SU-DHL-6 (cell line): ENCODE results near the gene FGD5.

Source experiments
- H2AFZ ChIP-seq: fragments of 200-600 bp; sonication (generic); 2 replicates; pipeline ENCODE4 v1.6.1; 2014; ENCODE audit warnings: low read depth, mild to moderate bottlenecking, moderate library complexity, mixed read lengths, antibody characterized with exemption, low read length; ENCODE audit not compliant: severe bottlenecking
- H3F3A ChIP-seq: fragments of 200-600 bp; shearing (Covaris generic); 2 replicates; pipeline ENCODE4 v1.6.0; 2016; ENCODE audit warnings: antibody characterized with exemption, mild to moderate bottlenecking; ENCODE audit not compliant: insufficient read depth
- H3K27ac ChIP-seq: fragments of 200-600 bp; sonication (generic); 2 replicates; pipeline ENCODE4 v1.5.1; 2016; ENCODE audit warnings: low read depth, mild to moderate bottlenecking, low read length, moderate library complexity, mixed read lengths
- H3K27me3 ChIP-seq: fragments of 200-600 bp; sonication (generic), shearing (Covaris generic); 2 replicates; pipeline ENCODE4 v1.6.0; 2014; ENCODE audit warnings: mild to moderate bottlenecking, low read length
- H3K36me3 ChIP-seq: fragments of 200-600 bp; sonication (generic); 2 replicates; pipeline ENCODE4 v1.6.1; 2014; ENCODE audit warnings: mild to moderate bottlenecking, low read length, mixed read lengths
- H3K4me2 ChIP-seq: fragments of 300-600, 200-600 bp; shearing (Covaris generic), sonication (generic); 2 replicates; pipeline ENCODE4 v1.6.0; 2014; ENCODE audit warnings: low read length, low read depth, mild to moderate bottlenecking; ENCODE audit not compliant: poor library complexity, severe bottlenecking
- H3K4me3 ChIP-seq: fragments of 200-600 bp; sonication (generic); 2 replicates; pipeline ENCODE4 v1.5.1; 2014; ENCODE audit warnings: antibody characterized with exemption, low read length, mild to moderate bottlenecking, mixed read lengths; ENCODE audit not compliant: insufficient read depth, poor library complexity, severe bottlenecking
- H3K79me2 ChIP-seq: fragments of 200-600 bp; sonication (generic); 2 replicates; pipeline ENCODE4 v1.6.1; 2014; ENCODE audit warnings: mild to moderate bottlenecking, low read length, moderate library complexity; ENCODE audit not compliant: insufficient read depth
- H3K9ac ChIP-seq: fragments of 200-600 bp; sonication (generic); 2 replicates; pipeline ENCODE4 v1.7.0; 2014; ENCODE audit warnings: mild to moderate bottlenecking, low read length
- H3K9me2 ChIP-seq: fragments of 200-600 bp; sonication (generic); replicated peaks from 2 replicates; pipeline ENCODE4 v1.6.1; 2014; ENCODE audit warnings: low read length; ENCODE audit not compliant: insufficient read depth
- H3K9me3 ChIP-seq: fragments of 200-600 bp; sonication (generic); 2 replicates; pipeline ENCODE4 v1.6.1; 2014; ENCODE audit warnings: low read length, mixed read lengths; ENCODE audit not compliant: insufficient read depth
- H4K20me1 ChIP-seq: fragments of 200-600 bp; sonication (generic); 2 replicates; pipeline ENCODE4 v1.6.1; 2014; ENCODE audit warnings: low read depth, mild to moderate bottlenecking, antibody characterized with exemption, low read length, moderate library complexity, mixed read lengths
- CTCF ChIP-seq: fragments of 200-600 bp; sonication (generic); IDR thresholded peaks from one replicate; pipeline ENCODE4 v1.5.1; 2017; ENCODE audit warnings: antibody characterized with exemption, mild to moderate bottlenecking, low read length, moderate library complexity; ENCODE audit not compliant: insufficient read depth, poor library complexity, severe bottlenecking
- EZH2phosphoT487 ChIP-seq: fragments of 200-600 bp; sonication (generic), shearing (Covaris generic); conservative IDR thresholded peaks from 2 replicates; pipeline ENCODE4 v1.6.1; 2018; ENCODE audit warnings: mild to moderate bottlenecking, antibody characterized with exemption, low read length, moderate library complexity, mixed read lengths

Gene FGD5

GRCh38 chr3:14843321-14843720, 24.6 kb downstream of the FGD5 start:
- TF ChIP-seq EZH2phosphoT487 (no peak), CTCF (no peak)
- no peak overlapping the region for H2AFZ ChIP-seq
- H3K36me3 ChIP-seq = no peaks in the 10 kb centered on the region
- H3K9me3 ChIP-seq = no peaks in the 10 kb centered on the region
- H3K27me3 ChIP-seq = no peaks in the 10 kb centered on the region
- H3K9me2 ChIP-seq = no peaks in the 10 kb centered on the region
- no peak overlapping the region for H3K4me2 ChIP-seq
- H3K4me3 ChIP-seq = no peak overlapping the region
- no peaks in the 10 kb centered on the region for H3K79me2 ChIP-seq
- H3F3A ChIP-seq = no peaks in the 10 kb centered on the region
- H3K27ac ChIP-seq = no peak overlapping the region
- H4K20me1 ChIP-seq = no peaks in the 10 kb centered on the region
- H3K9ac ChIP-seq = no peak overlapping the region

- no peak overlapping the region for H3K9ac ChIP-seq
- no peaks in the 10 kb centered on the region for H3K36me3 ChIP-seq
- no peak overlapping the region for H3K4me2 ChIP-seq
- TF ChIP-seq EZH2phosphoT487 = no peak
- TF ChIP-seq CTCF = no peak
- H2AFZ ChIP-seq = no peak overlapping the region
- H3K9me3 ChIP-seq = no peaks in the 10 kb centered on the region
- no peaks in the 10 kb centered on the region for H3F3A ChIP-seq
- no peaks in the 10 kb centered on the region for H3K27me3 ChIP-seq
- H3K4me3 ChIP-seq = no peak overlapping the region
- H3K27ac ChIP-seq = no peak overlapping the region
- H4K20me1 ChIP-seq = no peaks in the 10 kb centered on the region
- no peaks in the 10 kb centered on the region for H3K79me2 ChIP-seq
- no peaks in the 10 kb centered on the region for H3K9me2 ChIP-seq
Observed at GRCh38 chr3:14844386-14845170, 25.8 kb downstream of the FGD5 start.

GRCh38 chr3:14845180-14845579, 26.4 kb downstream of the FGD5 start:
- Histone ChIP-seq H4K20me1 (no peaks in the 10 kb centered on the region), H3K4me3 (no peak overlapping the region), H3K79me2 (no peaks in the 10 kb centered on the region), H2AFZ (no peak overlapping the region), H3K4me2 (no peak overlapping the region), H3K36me3 (no peaks in the 10 kb centered on the region), H3F3A (no peaks in the 10 kb centered on the region), H3K27ac (no peak overlapping the region), H3K9me3 (no peaks in the 10 kb centered on the region), H3K9ac (no peak overlapping the region), H3K27me3 (no peaks in the 10 kb centered on the region), H3K9me2 (no peaks in the 10 kb centered on the region)
- TF ChIP-seq EZH2phosphoT487 = no peak
- TF ChIP-seq CTCF = no peak
